GM04504 (cell line): ENCODE results near the gene ELAVL3.
"Not testable (repeated sequence)": the region's sequence is repeated elsewhere in the genome, so short reads cannot be mapped to it uniquely, and the experiment has no call there.

ENCODE experiments used
- DNase-seq: peaks from one replicate; pipeline ENCODE4 v3.0.0-alpha.2; 2012; ENCODE audit warnings: low read depth

Gene ELAVL3

DNA sequence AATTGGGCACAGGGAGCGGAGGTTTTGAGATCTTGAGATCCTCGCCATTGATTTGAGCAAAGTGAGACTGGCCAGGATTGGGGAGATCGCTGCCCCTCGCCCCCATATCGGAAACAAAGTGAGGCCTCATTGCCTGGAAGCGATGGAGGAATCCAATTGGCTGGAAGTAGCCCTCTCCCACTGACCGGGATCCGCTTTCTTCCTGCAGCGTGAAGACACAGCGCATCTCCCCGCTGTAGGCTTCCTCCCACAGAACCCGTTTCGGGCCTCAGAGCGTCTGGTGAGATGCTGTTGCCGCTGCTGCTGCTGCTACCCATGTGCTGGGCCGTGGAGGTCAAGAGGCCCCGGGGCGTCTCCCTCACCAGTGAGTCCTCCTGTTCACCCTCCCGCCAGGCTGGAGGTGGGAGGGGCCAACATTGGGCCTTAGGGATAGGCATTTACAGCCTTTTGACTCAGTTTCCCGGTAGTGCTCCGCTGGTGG is 45.0 kb downstream of the ELAVL3 start:
- DNase-seq: no peak

DNA sequence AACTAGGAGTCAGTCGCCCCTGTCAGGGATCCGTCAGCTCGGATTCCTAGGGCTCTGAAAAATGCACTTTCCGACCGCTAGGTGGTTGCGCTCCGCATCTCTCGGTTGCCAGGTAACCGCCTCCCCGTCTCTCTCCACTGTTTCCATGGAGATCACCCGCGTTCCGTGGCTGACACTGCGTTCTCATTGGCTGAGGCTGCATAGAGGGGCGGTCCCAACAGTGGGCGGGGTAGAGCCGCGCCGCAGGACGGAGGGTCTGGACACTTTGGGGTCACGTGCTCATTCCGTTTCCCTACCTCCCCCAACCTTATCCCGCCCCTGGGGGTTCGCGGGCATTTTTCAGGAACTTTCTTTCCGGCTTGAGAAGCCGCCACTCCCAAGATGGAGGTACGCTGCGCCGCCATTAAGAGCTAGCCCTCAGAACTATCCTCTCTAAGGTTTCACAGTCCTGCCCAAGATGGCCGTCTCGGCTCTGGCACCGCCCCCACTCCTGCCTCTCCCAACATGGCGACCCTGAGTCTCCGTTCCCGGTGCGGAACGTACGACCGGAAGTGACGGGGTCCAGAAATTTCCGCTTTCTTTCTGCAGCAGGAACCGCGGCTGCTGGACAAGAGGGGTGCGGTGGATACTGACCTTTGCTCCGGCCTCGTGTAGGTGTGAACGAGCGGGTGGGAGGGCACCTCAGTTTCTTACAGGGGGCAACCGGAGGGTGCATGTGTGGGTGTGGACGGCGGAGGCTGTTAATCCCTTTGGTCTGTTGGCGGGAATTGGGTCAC is 45.6 kb downstream of the ELAVL3 start, which contains the start of the genes ODAD3 and PRKCSH:
TSS of gene ODAD3 (minus strand) at position 65 of the 776 bp plus-strand sequence. CDS start 105 bp downstream, outside the sequence.
TSS of gene PRKCSH (plus strand) at position 579 of the 776 bp plus-strand sequence. CDS start 483 bp downstream, outside the sequence.
- peak; percentile 100 for DNase-seq

DNA sequence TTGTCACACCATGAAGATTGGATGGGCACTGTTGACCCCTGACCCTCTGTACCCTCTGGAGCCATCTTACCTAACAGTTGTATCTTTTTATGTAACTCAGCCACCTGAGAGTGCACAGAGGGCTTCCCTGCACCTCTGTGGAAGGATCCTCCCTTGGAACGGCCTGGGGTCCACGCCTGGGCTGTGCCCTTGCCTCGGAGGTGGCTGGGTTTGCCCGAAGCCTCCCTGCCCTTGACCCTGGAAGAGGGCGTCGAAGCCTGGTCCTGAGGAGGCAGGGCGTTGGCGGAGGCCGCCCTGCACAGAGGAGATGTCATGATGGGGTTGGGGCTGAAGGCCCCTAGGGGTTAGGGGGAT is 46.2 kb downstream of the ELAVL3 start:
- no peak for DNase-seq

DNA sequence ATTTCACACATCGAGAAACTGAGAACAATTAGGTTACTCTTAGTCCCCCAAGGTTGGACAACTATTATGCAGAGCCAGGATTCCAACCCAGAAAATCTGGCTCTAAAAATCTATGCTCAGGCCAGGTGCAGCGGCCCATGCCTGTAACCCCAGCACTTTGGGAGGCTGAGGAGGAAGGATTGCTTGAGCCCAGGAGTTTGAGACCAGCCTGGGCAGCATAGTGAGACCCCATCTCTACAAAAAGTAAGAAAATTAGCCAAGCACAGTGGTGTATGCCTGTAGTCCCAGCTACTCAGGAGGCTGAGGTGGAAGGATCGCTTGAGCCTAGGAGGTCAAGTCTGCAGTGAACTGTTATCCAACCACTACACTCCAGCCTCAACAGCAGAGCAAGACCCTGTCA is 47.3 kb downstream of the ELAVL3 start:
- not testable (repeated sequence) for DNase-seq

DNA sequence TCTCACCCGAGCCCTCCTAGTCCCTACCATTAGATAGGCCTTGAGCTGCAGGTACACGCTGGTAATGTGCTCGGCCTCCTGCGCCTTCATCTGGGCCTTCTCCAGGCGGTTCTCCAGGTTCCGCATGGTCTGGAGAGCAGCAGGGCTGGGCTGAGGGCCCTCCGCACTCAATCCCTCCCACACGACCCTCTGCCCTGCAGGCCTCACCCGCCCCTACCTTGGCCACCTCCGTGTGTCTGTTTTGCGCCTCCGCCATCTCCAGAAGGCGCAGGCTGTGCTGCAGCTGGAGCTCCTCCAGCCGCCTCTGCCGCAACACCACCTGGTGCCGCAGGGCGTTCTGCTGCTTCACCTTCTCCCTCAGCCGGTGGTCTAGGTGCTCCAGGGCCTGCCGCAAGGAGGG is 54.2 kb downstream of the ELAVL3 start:
- no peak for DNase-seq

DNA sequence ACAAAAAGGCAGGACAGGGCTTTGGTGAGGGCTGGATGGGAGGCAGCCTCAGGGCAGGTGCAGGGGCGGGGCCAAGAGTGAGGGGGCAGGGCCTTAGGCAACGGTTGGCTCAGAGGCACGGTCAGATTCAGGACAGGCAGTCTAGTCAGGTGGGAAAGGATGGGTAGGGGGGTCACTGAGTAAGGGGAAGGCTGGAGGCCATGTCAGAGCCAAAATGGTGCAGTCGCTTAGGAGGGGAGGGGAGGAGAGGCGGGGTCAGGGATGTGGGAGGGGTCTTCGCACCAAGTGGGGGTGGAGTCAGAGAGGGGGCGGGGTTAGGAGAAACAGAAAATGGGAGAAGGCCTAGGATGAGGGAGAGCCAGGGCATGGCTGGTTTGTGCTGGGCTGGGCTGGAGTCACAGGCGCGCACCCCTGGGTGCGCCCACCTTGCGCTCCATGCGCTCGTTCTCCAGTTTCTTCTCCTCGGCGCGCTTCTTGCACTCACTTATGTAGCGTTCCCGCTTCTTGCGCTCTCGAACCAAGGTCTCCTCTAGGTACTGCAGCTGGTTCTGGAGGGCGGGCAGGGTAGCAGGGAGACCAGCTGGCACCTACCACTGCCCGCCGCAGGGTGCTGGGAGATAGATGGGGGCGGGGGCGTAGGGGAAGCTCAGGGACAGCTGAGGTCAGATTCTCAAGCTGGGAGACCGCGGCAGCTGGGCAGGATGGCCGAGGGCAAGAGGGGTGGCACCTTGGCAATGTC is 55.0 kb downstream of the ELAVL3 start:
- no peak for DNase-seq

DNA sequence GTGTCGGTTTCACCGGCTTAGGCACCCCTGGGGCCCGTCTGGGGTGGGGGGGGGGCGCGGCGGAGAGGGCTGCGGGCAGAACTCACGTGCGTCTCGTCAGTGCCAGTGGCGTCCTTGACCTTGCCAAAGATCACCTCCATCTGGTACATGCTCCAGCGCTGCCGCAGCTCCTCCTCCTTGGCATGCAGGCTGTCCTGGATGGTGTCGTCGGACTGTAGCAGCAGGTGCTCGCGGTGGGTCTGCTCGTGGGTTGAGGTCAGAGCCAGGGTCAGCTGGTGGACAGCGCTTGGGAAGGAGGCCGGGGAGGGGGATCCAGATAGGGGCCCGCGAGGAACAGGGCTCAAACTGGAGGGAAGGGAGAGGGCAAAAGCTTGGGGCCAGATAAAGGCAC is 57.1 kb downstream of the ELAVL3 start:
- no peak for DNase-seq

DNA sequence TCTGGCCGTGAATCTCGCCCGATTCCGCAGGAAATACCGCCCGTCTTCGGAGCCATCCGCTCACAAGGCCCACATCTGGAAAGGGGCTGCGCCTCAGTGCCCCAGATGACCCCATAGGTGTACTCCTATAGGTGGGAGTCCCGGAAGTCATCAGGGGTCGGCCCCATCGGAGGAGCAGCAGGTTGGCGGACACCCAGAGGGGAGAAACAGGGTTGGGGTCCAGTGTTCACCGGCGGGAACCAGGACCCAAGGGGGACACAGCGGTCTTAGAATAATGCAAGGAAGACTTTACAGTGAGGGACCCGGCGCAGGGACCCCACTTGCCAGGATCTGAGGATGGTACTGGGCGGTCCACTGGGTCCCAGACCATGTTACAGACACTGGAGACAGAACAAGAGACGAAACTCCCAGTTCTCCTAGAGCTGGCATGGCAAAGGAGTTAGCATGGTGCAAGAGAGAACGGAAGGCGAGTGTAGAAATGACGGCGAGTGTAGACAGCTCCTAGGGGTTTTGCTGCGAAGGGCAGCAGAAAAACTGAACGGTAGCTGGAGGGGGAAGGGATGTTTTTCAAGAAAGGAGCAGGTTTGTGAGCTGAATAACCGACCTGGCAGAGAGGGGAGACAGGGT is 57.6 kb downstream of the ELAVL3 start:
- DNase-seq: no peak

DNA sequence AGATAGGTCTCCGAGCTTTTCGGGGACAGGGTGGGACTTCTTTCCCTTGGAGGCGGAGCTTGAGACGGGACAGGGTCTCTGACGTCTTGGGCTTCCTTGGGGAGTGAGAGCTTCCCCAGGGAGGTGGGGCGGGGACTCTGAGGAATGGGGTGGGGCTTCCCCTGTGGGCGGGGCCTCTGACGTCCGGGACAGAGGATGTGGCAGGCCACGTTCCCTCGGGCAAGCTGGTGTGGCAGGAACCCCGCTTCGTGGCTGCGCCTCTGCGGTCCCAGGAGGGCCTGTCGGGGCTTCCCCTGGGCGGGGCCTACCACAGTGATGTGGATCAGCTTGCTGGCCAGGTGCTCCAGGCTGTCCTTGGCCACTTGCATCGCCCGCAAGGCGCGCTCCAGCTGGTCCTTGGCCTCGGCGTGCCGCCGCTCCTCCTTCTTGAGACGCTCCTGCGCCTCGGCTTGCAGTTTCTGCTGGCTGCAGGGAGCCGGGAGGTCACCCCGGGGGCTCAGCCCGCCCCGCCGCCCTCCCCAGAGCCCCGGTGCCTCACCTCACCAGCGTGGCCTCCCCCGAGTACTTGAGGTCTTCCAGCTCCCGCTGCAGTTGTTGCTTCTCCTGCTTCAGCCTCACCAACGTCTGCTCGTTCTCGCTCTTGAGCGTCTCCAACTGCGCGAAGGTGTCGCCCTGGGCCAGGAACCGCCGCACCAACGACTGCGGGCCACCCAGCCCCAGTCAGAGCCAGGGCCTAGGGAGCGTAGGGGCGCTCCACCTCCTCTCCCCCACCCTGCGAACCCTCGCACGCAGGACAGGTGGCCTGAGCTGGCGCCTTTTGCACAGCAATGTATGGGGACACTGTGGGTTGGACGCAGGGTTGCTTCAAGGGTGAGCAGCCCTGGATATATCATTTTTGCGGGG is 58.4 kb downstream of the ELAVL3 start:
- DNase-seq: peak; percentile 34

DNA sequence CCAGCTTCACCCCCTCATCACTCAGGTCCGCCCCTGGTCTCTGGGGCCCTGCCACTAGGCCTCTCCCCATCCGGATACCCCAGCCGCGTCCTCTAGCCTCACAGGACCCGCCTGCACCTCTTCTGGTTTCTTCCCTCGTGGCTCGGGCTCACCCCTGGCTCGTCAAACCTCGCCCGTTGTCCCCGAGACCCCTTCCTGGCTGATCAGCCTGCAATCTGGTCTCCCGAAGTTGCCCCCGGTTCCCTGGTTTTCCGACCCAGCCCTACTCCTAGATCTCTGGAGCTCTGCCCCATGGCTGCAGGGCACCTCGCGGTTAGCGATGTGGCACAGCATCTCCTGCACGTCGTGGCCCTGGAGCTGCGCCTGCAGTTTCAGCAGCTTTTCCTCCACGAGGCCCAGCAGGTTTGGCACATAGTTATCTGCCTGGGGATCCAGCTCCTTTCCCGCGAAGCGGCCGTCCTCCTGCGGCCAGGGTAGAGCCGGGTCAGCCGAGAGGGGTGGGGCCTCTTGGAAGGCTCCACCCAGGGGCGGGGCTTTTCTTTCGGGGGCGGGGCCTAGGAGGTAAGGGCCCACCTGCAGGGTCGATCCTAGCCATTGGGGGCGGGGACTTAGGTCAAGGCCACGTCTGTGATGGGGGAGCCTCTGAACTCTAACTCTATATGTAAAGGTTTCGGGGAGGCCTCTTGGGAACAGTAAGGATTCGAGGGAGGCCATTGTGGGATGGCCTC is 59.3 kb downstream of the ELAVL3 start:
- DNase-seq: no peak

DNA sequence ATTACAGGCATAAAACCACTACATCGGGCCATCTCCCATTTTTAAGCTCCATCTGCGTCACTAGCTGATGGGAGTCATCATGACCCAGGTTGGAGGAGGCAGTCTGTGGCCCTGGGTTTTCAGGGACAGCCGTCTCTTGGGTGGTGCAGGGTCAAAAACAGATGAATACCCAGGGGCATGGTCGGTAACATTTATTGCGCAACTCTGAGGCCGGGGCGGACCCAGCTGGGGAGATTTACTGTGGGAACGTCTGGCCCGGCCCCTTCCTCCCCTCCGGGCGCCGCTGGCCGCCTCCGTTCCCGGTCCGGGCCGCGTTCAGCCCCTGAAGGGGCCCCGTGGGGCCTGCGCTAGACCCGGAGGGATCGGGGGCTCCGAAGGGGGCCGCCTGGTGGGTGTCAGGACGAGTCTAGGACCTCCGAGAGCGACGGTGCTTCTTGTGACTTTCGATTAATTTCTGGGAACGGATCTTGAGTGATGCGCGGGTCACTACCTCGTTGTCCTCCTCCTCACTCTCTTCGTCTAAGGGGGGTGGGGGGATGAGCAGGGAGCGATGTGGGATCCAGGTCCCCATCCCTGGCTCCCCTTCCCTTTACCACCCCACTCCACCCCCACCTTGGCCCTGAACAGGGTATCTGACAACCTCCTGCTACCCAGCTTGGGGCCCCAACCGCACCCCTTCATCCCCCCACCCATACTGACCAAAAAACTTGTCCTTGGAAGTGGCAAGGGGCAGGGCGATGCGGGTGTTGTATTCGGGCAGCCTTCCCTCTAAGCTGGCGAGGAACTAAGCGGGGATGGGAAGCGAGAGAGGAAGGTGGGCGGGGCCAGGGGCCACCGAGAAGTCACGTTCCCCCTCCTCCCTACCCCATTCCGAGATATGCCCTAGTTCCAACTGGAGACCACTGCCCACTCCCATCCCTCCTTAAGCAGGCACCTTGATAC is 60.1 kb downstream of the ELAVL3 start:
- DNase-seq: no peak

DNA sequence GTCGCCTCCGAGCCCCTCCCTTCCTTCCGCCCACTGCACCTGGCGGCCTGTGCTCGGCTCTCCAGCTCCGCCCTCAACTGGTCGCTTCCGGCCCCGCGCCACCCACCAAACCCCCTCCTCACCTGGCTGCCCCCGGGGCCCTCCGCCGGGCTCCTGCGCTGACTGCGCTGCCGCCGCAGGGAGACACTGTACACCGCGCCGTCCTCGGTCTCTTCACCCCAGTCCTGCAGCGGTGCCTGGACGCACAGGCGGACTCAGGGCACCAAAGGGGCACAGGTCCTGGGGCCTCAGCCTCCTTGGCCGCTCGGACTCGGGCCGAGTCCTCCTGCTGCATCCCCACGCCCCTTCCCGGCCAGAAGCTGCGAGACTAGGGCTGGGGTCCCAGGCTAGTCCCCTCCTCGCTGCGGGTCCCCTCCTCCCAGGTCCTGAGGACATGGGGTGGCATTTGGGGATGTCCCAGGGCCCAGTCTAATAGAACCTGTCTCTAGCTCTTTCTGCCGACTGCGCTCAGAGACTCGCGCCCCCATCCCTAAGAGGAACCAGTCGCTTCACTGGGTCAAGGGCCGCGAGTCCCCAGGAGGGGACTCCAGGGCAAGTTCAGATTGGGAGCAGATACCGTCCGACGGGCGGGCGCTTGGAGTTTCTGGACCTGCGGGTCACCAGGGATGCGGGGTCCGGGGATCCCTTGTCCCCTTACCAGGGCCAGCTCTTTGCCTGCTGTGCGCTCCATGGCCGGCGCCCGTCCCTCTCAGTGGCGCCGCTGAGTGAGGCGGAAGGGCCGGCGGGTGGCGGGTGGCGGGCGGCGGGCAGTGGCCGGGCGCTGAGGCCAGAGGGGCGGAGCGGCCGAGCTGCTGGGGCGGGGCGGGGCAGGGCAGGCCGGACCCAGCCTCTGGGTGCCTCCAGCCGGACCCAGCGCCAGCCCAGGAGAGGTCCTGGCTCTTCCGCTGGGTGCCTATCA is 62.0 kb downstream of the ELAVL3 start, which contains the start of gene RGL3:
TSS of gene RGL3 (minus strand) at position 766 of the 958 bp plus-strand sequence. CDS start at position 730, 36 bp downstream.
- no peak for DNase-seq

DNA sequence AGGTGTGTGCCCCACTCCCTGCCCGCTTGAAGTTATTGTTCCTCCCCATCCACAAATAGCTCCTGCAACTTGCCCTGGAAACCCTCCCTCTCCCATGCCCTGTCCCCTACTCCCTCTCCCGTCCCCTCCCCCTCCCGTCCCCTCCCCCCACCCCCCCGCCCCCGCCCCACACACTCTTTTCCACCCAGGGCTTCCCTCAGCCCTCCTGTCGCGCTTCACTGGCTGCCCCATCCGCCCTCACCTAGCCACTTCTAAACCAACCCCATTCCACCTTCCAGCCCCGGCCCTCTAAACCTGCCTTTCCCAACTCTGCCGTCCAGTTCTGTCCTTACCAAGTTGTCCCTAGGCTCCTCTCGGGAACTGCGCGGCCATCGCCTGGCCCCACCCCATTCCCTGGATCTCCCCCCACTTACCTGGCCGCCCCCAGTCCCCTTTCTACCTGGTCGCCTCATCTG is 62.7 kb downstream of the ELAVL3 start:
- no peak for DNase-seq

DNA sequence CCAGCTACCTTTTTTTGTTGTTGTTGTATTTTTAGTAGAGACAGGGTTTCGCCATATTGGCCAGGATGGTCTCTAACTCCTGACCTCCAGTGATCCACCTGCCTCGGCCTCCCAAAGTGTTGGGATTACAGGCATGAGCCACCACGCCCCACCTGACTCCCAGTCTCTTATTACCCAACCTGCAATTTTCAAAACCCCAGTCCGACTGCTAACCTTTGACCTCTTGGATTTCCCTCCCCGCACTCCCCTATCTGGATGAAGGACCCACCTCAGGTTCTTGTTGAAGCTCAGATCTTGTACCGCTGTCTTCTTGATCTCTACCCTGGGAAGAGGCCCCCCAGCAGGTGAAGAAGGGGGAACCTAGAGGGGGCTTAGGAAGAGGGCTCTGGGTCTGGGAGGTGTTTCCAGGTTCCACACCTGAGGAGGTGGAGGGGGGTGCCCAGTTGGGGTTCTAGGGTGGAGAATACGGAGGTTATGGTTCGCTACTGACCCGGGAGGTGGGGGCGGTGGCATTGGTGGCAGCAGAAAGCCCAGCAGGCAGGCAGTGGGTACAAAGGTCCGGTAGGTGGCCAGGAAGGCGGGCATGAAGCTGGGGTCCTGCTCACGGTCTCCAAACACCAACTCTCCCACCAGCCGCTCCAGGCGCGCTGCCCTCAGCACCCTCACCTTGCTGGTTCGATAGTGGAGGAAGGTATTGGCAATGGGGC is 64.3 kb downstream of the ELAVL3 start:
- no peak for DNase-seq

DNA sequence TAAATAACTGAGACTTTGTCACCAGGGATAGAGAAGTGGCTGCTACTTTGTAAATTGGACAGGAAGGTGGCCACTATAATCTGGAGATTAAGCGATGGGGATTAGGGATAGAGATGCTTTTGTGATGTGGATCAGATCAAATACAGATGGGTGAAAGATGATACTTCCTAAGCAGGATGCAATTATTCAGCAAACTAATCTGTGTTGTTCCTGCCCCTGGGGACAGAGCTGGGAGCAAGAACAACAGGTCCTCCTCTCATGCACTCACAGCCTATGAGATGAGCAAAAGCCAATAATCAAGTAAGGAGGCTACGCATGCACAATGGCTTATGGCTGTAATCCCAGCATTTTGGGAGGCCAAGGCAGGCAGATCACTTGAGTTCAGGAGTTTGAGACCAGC is 66.3 kb downstream of the ELAVL3 start:
- DNase-seq: no peak

DNA sequence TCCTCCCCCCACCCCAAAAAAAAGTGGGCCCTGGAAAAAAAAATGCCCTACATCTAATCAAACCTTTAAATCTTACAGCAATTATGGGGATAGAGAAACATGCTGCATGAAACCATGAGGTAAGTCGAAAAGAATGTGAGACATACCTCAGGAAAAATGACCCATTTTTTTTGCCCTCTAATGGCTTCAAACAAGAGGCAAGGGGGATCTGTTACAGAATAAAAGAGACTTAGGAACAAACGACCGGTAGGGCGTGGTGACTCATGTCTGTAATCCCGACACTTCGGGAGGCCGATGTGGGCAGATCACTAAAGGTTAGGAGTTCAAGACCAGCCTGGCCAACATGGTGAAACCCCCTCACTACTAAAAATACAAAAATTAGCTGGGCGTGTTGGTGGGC is 70.2 kb downstream of the ELAVL3 start:
- DNase-seq: no peak

DNA sequence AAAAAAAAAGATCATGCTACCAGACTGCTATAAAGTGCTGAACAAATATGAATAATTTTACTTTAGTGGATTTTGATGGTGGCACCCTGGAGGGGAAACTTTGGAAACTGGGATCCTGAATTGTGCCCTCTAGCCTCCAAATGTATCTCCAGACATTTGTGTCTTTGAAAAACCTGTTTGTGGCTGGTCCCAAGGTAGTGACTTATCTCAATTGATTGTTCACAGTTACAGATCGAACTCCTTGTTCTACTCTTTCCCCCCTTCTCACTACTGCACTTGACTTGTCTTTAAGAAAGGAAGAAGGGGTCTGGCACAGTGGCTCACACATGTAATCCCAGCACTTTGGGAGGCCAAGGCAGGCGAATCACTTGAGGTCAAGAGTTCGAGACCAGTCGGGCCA is 72.3 kb downstream of the ELAVL3 start:
- DNase-seq: no peak
